ENCODE results near the gene ITGB7.

GRCh38 chr12:53231671-53231920, 24.5 kb upstream of the ITGB7 start:
- TF ChIP-seq POLR2A (IDR thresholded peaks at IDR 0.05; ENCODE audit: low read depth, low read length): no peak
- TF ChIP-seq POU2F2 (IDR thresholded peaks at IDR 0.05; ENCODE audit: low read depth, low read length): no peak
- no peak for TF ChIP-seq POLR2AphosphoS5 (IDR thresholded peaks at IDR 0.05; ENCODE audit: low read depth, low read length)
- no peak for TF ChIP-seq PAX5 (IDR thresholded peaks at IDR 0.05; ENCODE audit: insufficient read depth, low read length, severe bottlenecking)
- no peak for TF ChIP-seq TAF1 (IDR thresholded peaks at IDR 0.05; ENCODE audit: low read depth, low read length)
- TF ChIP-seq SPI1 (IDR thresholded peaks at IDR 0.05; ENCODE audit: low read depth, low read length): no peak

Measured in GM12891 (cell line).